ENCODE measurements around the gene ANKRD40CL.
"Not testable (repeated sequence)": the region's sequence is repeated elsewhere in the genome, so short reads cannot be mapped to it uniquely, and the experiment has no call there.

ANKRD40CL gene

DNA sequence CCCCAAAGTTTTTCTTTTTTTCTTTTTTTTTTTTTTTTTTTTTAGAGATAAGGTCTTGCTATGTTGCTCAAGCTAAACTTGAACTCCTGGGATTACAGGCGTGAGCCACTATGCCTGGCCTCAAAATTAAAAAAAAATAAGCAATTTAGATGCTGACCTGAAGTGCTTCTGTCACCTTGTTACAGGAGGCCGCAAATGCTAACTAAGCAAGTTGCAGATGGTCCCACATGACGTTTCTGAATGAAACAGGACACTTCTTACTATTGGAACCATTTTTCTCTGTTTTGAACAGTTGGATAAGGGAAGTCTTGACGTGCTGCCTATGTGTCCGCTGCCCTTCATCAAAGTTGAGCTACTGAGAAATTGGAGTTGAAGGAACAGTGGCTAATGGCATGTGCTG lies 8.8 kb downstream of the ANKRD40CL start:
- no peak for DNase-seq

DNA sequence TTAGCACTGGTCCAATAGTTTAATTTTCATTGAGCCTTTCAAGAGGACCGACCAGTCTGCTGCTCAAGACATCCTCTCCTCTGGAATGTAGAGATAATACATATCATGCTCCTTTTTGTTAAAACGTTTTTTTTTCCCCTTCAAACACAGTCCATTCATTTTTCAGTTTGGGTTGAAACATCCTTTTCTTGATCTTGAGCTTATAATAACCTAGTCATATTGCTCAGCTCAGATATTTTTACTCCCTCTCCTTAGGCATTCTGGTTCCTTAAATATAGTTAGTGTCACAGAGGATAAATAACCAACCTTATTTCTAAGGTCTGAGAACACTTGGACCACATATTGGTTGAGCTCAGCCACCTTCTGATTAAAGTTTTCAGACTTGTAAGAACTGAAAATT lies 12.8 kb downstream of the ANKRD40CL start:
- no peak for DNase-seq

DNA sequence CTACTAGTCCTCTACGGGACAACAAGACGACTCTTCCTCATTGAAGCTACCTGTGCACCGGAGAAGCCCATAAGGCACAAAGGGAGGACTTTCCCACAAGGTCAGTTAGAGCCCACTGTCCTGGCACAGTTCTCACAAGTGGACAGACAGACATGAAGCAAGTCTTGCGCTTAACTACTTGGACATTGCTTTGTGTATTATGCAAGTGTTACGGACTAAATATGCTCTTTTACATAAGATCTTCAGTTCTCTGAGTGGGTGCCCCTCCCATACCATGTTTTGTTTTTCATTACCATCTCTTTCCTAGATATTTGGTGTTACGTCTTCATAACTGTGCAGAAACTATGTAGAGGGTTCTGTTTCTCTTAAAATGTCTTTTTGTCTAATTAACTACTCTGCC lies 18.1 kb downstream of the ANKRD40CL start:
- DNase-seq, result no peak

DNA sequence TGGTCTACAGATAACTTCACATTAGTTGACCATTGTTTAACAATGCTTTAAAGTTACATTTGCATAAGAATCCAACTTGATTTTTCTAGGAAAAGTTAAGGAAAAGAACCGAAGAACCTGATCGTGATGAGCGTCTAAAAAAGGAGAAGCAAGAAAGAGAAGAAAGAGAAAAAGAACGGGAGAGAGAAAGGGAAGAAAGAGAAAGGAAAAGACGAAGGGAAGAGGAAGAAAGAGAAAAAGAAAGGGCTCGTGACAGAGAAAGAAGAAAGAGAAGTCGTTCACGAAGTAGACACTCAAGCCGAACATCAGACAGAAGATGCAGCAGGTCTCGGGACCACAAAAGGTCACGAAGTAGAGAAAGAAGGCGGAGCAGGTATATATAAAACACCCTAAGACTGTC lies 21.7 kb downstream of the ANKRD40CL start:
- DNase-seq, result no peak

DNA sequence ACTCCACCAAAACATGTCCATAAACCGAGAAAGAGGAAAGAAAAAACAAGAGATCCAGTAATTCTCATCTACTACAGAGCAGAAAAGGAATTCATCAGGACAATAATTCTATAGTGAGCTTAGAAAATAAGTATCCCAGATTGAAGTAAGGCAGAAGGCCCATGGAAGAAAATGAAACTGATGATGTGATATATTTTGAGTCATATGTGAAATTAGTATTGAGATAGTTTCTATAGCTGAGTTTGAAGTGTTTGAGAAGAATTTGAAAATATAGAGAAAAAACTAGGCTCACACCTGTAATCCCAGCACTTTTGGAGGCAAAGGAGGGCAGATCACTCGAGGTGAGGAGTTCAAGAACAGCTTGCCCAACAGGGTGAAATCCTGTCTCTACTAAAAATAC lies 28.2 kb downstream of the ANKRD40CL start:
- no peak for DNase-seq

DNA sequence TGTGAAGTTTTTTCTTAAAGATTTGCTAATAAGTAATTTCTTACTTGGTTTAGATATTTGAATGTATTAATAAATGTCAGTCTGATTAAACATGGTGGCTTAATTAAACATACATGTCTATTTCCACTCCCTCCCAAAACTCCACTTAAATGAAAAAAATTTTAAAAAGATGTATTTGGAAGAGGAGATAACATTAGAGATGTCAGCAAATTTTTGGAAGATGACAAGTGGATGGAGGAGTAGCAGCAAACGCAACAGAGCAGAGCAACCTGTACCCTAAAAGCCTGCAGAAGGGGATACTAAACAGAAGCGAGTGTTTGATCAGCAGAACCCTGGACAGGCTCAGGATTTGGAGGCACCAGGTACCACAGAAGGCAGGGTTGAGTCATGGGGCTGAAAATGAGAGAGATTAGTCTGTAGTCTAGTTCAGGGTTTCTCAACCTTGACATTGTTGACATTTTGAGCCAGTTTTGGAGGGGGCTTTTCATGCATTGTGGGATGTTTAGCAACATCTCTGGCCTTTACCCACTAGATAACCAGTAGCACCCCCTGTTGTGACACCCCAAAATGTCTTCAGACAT lies 30.1 kb downstream of the ANKRD40CL start:
- no peak for DNase-seq

DNA sequence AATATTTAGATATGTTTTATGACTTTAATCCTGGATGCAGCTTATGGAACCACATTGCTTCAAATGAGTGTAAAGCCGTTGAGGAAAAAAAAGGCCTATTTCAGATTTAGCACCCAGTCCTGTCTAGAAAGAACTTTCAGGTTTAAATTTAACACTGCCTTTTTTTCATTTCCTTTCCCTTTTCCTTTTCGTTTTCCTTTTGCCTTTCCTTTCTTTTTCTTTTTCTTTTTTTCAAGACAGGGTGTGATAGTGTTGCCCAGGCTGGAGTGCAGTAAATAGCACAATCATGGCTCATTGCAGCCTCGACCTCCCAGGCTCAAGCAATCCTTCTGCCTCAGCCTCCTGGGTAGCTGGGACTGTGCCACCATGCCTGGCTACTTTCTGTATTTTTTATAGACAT lies 32.0 kb downstream of the ANKRD40CL start:
- DNase-seq, result no peak

DNA sequence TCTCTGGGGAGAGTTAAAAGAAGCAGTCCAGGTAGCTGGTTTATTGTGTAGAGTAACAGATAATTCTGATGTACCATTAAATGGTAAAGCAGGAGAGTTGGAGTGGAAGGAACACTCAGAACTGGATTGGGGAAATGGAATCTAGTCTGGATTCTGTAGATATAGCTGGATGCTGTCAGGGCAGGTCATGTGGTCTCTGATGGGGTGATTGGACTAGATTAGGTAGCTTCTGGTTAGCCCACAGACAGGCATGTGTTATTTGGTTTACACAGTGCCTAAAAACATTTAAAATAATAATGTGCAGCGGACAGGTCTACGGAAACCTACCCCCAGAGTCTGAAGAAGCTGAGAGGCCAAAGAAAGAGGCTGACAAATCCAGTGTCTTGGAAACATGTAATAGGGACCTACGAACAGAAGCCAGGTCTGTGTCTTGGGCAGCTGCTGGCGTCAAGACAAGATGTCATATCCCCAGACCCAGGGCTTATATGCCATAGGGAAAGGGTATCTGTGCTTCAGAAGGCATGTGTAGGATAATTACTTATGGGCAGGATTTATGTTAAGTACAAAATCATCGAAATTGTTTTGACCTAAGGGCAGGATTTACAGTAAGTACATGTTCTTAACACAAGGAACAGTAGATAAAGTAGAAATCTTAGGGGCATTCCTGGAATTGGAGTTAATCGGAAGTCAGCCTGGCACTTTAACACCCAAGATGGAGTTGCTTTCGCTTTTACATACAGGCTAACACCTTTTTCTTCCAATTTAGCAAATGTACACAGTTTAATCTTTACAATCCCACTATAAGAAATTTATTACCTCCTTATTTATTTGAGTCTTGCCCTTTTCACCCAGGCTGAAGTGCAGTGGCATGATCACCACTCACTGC lies 35.5 kb downstream of the ANKRD40CL start:
- peak; percentile 17 for DNase-seq

DNA sequence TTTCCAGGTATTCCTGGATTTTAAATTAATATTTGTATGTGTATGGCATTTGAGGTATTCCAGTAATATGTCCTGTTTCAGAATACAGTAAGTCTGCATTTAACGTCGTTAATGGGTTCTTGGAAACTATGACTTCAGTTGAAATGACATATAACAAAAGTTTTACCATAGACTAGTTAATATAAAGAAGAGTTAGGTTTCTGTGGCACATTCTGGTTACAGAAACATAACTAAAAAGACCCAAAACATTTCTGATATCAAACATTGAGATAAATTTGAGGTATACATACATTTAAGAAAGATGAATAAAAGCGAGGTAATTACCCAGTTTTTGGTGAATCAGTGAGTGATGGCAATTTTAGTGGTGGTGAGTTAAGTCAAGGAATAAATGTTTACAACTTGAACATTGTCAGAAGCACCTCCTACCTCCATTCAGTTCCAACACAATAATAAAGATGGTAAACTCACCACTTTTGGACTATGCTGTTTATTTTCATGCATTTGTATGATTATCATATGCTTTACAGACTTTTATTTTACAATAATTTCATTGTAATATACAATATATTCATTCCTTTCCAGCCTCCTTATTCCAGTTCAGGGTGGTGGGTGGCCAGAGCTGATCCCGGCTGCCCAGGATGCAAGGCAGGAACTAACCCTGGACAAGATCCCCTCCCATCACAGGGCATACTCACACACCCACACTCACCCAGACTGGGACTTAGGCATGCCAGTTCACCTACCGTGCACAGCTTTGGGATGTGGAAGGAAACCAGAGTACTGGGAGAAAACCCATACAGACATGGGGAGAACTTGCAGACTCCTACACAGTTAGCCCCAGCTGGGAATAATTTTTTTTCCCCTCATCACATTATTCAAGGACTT lies 38.2 kb downstream of the ANKRD40CL start:
- DNase-seq, result no peak

DNA sequence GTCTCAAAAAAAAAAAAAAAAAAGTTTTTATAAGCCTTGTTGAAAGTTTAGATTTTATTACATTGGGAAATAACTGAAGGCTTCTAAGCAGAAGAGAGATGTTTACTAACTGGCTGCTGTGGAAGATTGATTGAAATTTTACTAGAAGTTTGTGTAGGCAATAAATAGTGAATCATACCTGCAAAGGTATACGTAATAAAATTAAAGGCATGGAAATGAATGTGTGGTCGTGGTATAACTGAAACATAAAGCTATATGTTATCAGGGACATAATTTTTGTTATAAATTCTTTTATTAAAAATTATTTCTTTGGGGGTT lies 39.2 kb downstream of the ANKRD40CL start:
- no peak for DNase-seq

DNA sequence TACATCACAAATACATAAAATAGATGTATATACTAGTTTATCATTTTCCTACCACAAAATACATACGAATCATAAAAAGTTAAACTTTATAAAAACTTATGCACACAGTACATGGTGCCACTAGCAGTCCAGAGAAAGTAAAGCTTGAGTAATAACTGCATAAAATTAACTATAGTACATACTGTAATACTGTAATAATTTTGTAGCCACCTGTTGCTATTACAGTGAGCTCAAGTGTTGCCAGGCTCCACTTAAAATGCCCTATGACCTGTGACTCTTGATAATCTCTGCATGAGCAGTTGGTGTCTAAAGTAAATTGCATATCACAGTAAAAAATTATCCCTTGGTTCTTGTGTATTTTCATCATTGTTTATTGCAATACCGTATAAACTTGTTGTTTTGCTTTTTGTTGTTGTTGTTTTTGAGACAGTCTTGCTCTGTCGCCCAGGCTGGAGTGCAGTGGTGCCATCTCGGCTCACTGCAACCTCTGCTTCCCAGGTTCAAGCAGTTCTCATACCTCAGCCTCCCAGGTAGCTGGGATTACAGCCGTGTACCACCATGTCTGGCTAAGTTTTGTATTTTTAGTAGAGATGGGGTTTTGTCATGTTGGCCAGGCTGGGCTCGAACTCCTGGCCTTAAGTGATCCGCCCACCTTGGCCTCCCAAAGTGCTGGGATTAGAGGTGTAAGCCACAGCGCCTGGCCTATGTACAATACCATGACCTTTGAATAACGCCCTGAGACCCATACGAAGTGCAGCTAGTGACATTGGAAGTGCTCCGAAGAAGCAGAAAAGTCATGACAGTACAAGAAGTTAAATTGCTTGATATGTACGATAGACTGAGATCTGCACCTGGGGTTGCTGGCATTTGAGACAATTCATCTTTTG lies 41.3 kb downstream of the ANKRD40CL start:
- DNase-seq, result no peak

DNA sequence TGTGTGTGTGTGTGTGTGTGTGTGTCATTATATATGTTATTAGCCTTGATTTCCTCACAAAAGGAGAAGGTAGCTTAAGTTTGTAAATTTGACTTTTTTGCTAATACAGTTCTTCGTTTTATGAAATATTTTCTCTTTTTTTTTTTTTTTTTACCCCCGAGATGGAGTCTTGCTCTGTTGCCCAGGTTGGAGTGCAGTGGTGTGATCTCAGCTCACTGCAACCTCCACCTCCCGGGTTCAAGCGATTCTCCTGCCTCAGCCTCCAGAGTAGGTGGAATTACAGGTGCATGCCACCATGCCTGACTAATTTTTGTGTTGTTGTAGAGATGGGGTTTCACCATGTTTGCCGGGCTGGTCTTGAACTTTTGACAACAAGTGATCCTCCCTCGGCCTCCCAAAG lies 42.7 kb downstream of the ANKRD40CL start:
- DNase-seq, result not testable (repeated sequence)

DNA sequence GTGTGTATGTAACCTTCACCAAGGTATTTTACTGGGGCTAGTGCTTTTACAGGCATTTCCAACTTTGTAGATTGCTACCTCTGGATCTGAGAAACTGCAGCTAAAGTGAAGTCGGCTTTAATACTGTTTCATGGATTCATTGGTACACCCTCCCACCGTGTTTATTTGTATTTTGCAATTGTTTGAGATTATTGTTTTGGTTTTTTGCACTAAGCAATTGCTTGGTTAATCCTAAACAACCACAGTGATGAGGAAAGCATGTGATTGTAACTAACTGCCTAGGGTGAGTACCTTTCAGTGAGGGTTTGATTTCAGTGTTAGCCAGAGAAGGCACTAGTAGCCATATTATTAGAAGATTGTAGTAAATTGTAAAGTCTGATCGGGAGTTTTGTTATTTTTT lies 44.6 kb downstream of the ANKRD40CL start:
- DNase-seq, result no peak

DNA sequence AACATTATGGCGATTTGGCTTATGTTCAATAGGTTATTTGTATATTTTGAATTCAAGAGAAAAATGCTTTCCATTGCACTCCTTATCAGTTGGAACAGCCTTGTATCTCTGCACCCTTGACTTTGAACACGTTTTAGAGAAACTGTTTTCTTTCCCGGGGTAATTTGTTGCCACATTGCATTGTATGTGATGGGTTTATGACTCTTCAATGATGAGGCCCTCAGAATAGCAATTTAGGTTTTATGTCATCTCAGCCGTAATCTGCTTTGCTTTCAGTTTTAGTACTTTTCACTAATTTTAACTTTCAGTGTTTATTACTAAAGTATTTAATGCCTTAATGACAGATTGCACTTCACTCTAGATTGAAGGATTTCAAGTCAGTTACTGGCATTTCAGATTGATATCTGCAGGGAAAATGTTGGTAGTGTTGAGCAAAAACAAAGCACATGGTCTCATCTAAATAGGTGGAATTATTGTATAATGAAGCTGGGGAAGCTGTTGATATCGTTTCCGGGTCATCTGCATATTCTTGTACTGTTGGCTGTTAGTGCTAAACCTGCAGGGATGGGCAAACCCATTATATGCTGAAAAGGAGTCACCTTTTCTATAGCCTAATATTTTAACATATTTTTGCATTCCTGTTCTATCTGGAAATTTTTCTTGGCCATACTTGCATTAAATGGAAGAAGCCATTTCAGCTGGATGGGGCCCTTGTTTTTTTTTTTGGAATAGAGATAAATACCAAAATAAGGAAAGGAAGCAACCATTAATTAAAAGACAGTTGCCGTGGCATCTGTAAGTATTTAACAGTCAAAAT lies 45.9 kb downstream of the ANKRD40CL start:
- DNase-seq, result peak; percentile 53

DNA sequence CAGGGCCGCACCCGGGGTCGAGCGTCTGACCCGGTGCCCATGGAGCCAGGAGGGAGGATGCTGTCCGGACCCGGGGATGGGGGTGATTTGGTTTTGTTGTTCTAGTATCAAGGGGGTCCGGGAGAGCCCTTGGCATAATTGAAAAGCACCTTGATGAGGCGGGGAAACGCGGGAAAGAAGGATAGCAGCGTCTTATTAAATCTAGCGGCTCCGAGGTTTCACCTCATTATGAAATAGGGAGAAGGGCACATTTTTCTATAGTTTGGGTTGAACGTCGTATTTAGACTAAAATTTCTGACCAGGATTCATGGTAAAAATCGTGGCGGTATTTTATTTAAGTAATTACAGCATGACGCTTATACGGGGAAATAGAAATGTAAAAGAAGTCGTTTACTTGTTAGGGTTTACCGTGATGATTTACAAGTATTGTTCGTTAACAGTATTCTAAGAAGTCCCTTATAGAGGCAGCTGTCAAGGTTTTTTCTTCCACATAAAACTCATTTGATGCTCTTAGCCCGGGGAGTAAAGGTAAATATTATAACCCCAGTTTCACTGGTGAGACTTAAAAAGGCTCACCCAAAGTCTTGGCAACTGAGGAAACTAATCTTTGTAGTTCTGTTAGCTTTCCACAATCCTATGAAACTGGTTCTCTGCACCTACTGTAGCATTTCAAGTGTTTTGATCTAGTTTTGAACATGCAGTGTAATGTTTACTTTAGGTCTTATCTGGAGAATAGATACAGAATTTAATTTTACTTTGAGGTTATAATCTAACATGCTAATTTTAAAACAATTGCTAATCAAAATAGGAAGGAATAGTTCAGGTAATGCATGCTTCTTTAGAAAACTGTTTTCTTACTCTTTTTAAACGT lies 47.2 kb downstream of the ANKRD40CL start:
- DNase-seq, result no peak

DNA sequence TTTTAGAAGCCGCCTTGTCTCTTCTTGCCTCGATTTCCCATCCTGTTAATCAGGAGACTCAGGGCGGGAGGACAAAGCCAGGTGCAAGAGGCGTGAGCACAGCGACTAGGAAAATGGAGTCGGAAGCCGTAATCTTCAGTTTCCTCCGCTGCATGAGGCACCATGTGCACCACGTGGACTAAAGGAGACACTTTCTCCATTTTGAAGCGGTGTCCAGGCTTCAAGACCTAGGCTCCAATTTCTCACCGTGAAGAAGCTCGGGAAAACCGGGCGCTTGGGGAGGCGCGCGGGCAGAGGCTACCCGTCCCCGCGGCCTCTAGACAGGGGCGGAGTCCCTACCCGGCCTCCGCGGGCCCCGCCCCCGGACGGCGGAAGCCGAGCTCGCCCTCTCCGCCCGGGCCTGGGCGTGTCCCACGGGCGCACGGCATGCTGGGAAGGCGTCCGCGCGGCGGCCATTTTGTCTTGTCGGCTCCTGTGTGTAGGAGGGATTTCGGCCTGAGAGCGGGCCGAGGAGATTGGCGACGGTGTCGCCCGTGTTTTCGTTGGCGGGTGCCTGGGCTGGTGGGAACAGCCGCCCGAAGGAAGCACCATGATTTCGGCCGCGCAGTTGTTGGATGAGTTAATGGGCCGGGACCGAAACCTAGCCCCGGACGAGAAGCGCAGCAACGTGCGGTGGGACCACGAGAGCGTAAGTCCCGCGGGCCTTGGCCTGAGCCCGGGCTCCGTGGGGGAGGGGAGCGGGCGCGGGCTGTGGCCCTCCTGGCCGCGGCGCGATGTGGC lies 48.0 kb downstream of the ANKRD40CL start, which contains the start of gene LUC7L3:
Gene LUC7L3 (plus strand): TSS at position 460 of the 780 bp plus-strand sequence. CDS start 130 bp downstream, at position 590.
- peak; percentile 93 for DNase-seq

DNA sequence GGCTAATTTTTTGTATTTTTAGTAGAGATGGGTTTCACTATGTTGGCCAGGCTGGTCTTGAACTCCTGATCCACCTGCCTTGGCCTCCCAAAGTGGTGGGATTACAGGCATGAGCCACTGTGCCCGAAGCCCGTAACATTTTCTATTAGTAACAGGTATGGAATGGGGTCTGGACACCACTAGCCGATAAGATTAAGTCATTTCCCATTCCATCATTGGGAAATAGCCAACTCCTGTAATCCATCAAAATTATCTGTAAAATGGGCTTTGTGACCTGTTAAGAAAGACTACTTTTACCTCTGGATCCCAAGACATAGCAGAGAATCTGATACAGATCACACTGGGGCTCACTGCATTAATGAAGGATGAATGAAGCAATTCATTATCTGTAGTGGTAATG lies 51.8 kb downstream of the ANKRD40CL start:
- DNase-seq, result no peak

DNA sequence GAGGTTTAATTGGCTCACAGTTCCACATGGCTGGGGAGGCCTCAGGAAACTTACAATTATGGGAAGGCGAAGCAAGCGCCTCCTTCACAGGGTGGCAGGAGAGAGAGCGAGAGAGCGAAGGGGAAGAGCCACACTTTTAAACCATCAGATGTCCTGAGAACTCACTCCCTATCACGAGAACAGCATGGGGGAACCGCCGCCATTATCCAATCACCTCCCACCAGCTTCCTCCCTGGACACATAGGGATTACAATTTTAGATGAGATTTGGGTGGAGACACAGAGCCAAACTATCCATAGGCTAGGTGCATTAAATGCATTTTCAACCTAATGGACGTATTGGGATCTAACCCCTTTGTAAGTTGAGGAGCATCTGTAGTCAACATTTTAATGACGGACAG lies 54.7 kb downstream of the ANKRD40CL start:
- no peak for DNase-seq

All from CD4-positive, alpha-beta T cell treated with Interleukin-17A for 1 hour (primary cell).